H9 (cell line): ENCODE results near the gene DCTN3. TPM values are rescaled to one million over a fixed set of nuclear protein-coding genes. Genes with fewer than 3 reads are reported as not detected.
A peak's percentile ranks its signal among the peaks of the same experiment; 100 is the strongest.

ENCODE experiments used
- DNase-seq: peaks from one replicate; pipeline ENCODE4 v3.0.0-alpha.2; 2017
- H2AFZ ChIP-seq: one replicate; pipeline ENCODE4 v1.6.1; 2013; ENCODE audit warnings: mild to moderate bottlenecking, low read length, control low read depth, moderate library complexity
- H2AK5ac ChIP-seq: 2 replicates; pipeline ENCODE4 v1.6.1; 2013; ENCODE audit warnings: low read length, control low read depth, mixed read lengths; ENCODE audit not compliant: insufficient read length
- H2BK120ac ChIP-seq: one replicate; pipeline ENCODE4 v1.6.1; 2013; ENCODE audit warnings: low read depth, mild to moderate bottlenecking, low read length, control low read depth, inconsistent platforms; ENCODE audit not compliant: poor library complexity, severe bottlenecking
- H2BK12ac ChIP-seq: 2 replicates; pipeline ENCODE4 v1.6.1; 2013; ENCODE audit warnings: low read length, control low read depth, mixed read lengths, low read depth; ENCODE audit not compliant: insufficient read length
- H2BK15ac ChIP-seq: 2 replicates; pipeline ENCODE4 v1.6.1; 2013; ENCODE audit warnings: low read depth, low read length, control low read depth
- H2BK20ac ChIP-seq: one replicate; pipeline ENCODE4 v1.6.1; 2013; ENCODE audit warnings: low read depth, mild to moderate bottlenecking, low read length, control low read depth, inconsistent platforms; ENCODE audit not compliant: poor library complexity, severe bottlenecking
- H2BK5ac ChIP-seq: 2 replicates; pipeline ENCODE4 v1.6.1; 2013; ENCODE audit warnings: low read length, control low read depth, mixed read lengths; ENCODE audit not compliant: insufficient read length
- H3K14ac ChIP-seq: 2 replicates; pipeline ENCODE4 v1.6.1; 2013; ENCODE audit warnings: low read length, control low read depth; ENCODE audit not compliant: insufficient read depth
- H3K18ac ChIP-seq: 2 replicates; pipeline ENCODE4 v1.6.1; 2013; ENCODE audit warnings: low read depth, mild to moderate bottlenecking, mixed read lengths, low read length, control low read depth; ENCODE audit not compliant: insufficient read length
- H3K23ac ChIP-seq: 2 replicates; pipeline ENCODE4 v1.6.1; 2013; ENCODE audit warnings: low read length, control low read depth, mixed read lengths, low read depth; ENCODE audit not compliant: insufficient read length
- H3K23me2 ChIP-seq: 2 replicates; pipeline ENCODE4 v1.6.1; 2013; ENCODE audit warnings: low read depth, mild to moderate bottlenecking, mixed read lengths, low read length, control low read depth; ENCODE audit not compliant: insufficient read length, poor library complexity, severe bottlenecking
- H3K27ac ChIP-seq: 2 replicates; pipeline ENCODE4 v1.5.1; 2013; ENCODE audit warnings: low read length, control low read depth, mixed read lengths, low read depth; ENCODE audit not compliant: insufficient read length
- H3K27me3 ChIP-seq: 2 replicates; pipeline ENCODE4 v1.6.1; 2013; ENCODE audit warnings: low read length, control low read depth, inconsistent platforms; ENCODE audit not compliant: insufficient read depth
- H3K4ac ChIP-seq: 2 replicates; pipeline ENCODE4 v1.6.1; 2013; ENCODE audit warnings: low read depth, mild to moderate bottlenecking, control low read depth, inconsistent platforms, low read length, moderate library complexity
- H3K4me1 ChIP-seq: 2 replicates; pipeline ENCODE4 v1.6.1; 2013; ENCODE audit warnings: low read length, control low read depth, inconsistent platforms; ENCODE audit not compliant: insufficient read depth
- H3K4me2 ChIP-seq: 2 replicates; pipeline ENCODE4 v1.6.1; 2013; ENCODE audit warnings: low read length, control low read depth, mixed read lengths; ENCODE audit not compliant: insufficient read length, insufficient read depth
- H3K56ac ChIP-seq: 2 replicates; pipeline ENCODE4 v1.6.1; 2013; ENCODE audit warnings: low read depth, mild to moderate bottlenecking, mixed read lengths, low read length, control low read depth; ENCODE audit not compliant: insufficient read length
- H3K79me1 ChIP-seq: 2 replicates; pipeline ENCODE4 v1.6.1; 2013; ENCODE audit warnings: low read depth, mild to moderate bottlenecking, moderate library complexity, low read length, control low read depth, inconsistent platforms; ENCODE audit not compliant: insufficient read depth, poor library complexity, severe bottlenecking
- H3K79me2 ChIP-seq: 2 replicates; pipeline ENCODE4 v1.6.1; 2013; ENCODE audit warnings: low read length, control low read depth, inconsistent platforms; ENCODE audit not compliant: insufficient read depth
- H3K9ac ChIP-seq: 2 replicates; pipeline ENCODE4 v1.6.1; 2013; ENCODE audit warnings: low read length, control low read depth, mixed read lengths; ENCODE audit not compliant: insufficient read length; ENCODE audit errors: extremely low read depth
- H3K9me3 ChIP-seq: one replicate; pipeline ENCODE4 v1.6.1; 2013; ENCODE audit warnings: low read depth, low read length, inconsistent platforms; ENCODE audit not compliant: control insufficient read depth
- H3T11ph ChIP-seq: one replicate; pipeline ENCODE4 v1.6.1; 2013; ENCODE audit warnings: mild to moderate bottlenecking, low read length, control low read depth, inconsistent platforms
- H4K20me1 ChIP-seq: one replicate; pipeline ENCODE4 v1.6.1; 2013; ENCODE audit not compliant: control insufficient read depth, insufficient read length, insufficient read depth
- H4K5ac ChIP-seq: 2 replicates; pipeline ENCODE4 v1.6.1; 2013; ENCODE audit warnings: low read depth, mild to moderate bottlenecking, mixed read lengths, low read length, control low read depth; ENCODE audit not compliant: insufficient read length
- H4K8ac ChIP-seq: replicated peaks from 2 replicates; pipeline ENCODE4 v1.6.1; 2013; ENCODE audit warnings: low read length, control low read depth, mixed read lengths, low read depth; ENCODE audit not compliant: insufficient read length
- H4K91ac ChIP-seq: 2 replicates; pipeline ENCODE4 v1.6.1; 2013; ENCODE audit warnings: low read depth, mild to moderate bottlenecking, moderate library complexity, mixed read lengths, low read length, control low read depth; ENCODE audit not compliant: insufficient read length
- H3K27ac Mint-ChIP-seq, 3 experiments: 2 replicates in 2 of 3; 3 replicates in 1 of 3; pipeline ENCODE4 v1.8.0; 2020 to 2021; ENCODE audit warnings: mixed read lengths in 3 of 3, mild to moderate bottlenecking in 1 of 3, moderate library complexity in 1 of 3
- H3K27me3 Mint-ChIP-seq: 2 replicates; pipeline ENCODE4 v1.8.0; 2021; ENCODE audit warnings: low read depth, mild to moderate bottlenecking, moderate library complexity, mixed read lengths
- H3K36me3 Mint-ChIP-seq, 3 experiments: 2 replicates in 2 of 3; 3 replicates in 1 of 3; pipeline ENCODE4 v1.8.0; 2020 to 2021; ENCODE audit warnings: low read depth in 3 of 3, mixed read lengths in 3 of 3; ENCODE audit not compliant: insufficient read depth in 1 of 3
- H3K4me1 Mint-ChIP-seq, 2 experiments: 2 replicates each; pipeline ENCODE4 v1.8.0; 2020; ENCODE audit warnings: mixed read lengths in 2 of 2
- H3K4me3 Mint-ChIP-seq, 2 experiments: 2 replicates in 1 of 2; 3 replicates in 1 of 2; pipeline ENCODE4 v1.8.0; 2020 to 2021; ENCODE audit warnings: mild to moderate bottlenecking in 2 of 2, mixed read lengths in 2 of 2, moderate library complexity in 1 of 2
- H3K9me3 Mint-ChIP-seq, 2 experiments: 2 replicates in 1 of 2; 3 replicates in 1 of 2; pipeline ENCODE4 v1.8.0; 2020; ENCODE audit warnings: mild to moderate bottlenecking in 2 of 2, mixed read lengths in 2 of 2, moderate library complexity in 1 of 2
- CTCF ChIP-seq: fragments of 200-600 bp; sonication (generic); conservative IDR thresholded peaks from 3 replicates; pipeline ENCODE4 v1.8.0; 2021; ENCODE audit warnings: antibody characterized with exemption, mild to moderate bottlenecking
- WGBS: extraction: QIAGEN DNeasy Blood & Tissue Kit; methylation state at CpG from one replicate; pipeline ENCODE4 v1.1.7; 2013; ENCODE audit warnings: missing lambda C conversion rate, low lambda C conversion rate, mixed read lengths; ENCODE audit not compliant: insufficient read length; ENCODE audit errors: extremely low coverage; 5-methylcytosine and 5-hydroxymethylcytosine counted together
- total RNA-seq: library from RNA; stranded (reverse); gene quantifications from 2 replicates; pipeline ENCODE4 v1.2.1, GENCODE V29; 2021

The DCTN3 gene
- total RNA-seq, 1 experiment from 2014 or later: 40.0 TPM

DNA sequence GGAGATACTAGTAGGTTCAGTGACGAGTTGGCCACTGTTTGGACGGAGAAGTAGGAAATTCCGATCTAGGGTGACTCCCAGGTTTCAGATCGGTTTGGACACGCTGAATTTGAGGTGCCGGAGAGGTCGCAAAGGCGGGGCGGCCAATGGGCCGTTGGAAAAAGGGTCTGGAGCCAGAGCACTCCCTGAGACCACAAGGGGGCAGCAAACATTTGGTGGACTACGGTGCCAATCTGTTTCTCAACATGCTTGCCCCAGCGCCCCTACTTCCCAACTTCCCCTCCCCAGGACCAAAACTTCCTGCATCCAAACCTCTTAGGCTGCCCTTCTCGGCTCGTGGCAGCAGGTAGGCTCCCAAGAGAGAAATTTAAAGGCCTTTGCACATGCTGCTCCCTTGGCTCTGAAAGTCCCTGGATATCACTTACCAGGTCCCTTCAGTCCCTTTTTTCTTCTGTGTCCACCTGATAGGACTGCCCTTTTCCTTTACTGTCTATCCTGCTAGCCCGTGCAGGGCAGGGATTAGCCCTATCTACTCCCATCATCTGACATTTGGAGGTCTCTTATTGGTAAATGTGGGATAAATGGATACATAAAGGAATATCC lies 7.4 kb downstream of the DCTN3 start:
- Histone ChIP-seq H2BK12ac (no peak overlapping the region), H3K23ac (no peak overlapping the region), H3K18ac (peak overlapping the region; percentile 48), H4K5ac (no peak overlapping the region), H3K4me2 (peak overlapping the region; percentile 86), H4K8ac (no peak overlapping the region), H4K20me1 (no peaks in the 10 kb centered on the region), H3K56ac (no peak overlapping the region), H2BK5ac (no peak overlapping the region), H3K27me3 (no peaks in the 10 kb centered on the region), H3K23me2 (peaks cover 14% of the 10 kb centered on the region), H3K79me2 (no peaks in the 10 kb centered on the region), H2AK5ac (no peak overlapping the region), H3K9me3 (no peaks in the 10 kb centered on the region), H3T11ph (no peak overlapping the region), H2AFZ (no peak overlapping the region), H4K91ac (no peak overlapping the region), H2BK120ac (no peak overlapping the region), H2BK20ac (no peak overlapping the region), H3K14ac (no peak overlapping the region), H3K4me1 (no peaks in the 10 kb centered on the region; the same call in 1 of the 2 replicates), H2BK15ac (no peak overlapping the region), H3K9ac (peak overlapping the region; percentile 30), H3K79me1 (no peaks in the 10 kb centered on the region), H3K4ac (no peak overlapping the region), H3K27ac (no peak overlapping the region)
- no peaks in the 10 kb centered on the region for H3K9me3 Mint-ChIP-seq
- WGBS: no CpG with 5 or more reads among the region's 15 CpGs
- peak overlapping the region in 1 of 3 experiments; percentile 61; a peak in 2 of 7 replicates for H3K27ac Mint-ChIP-seq
- H3K27me3 Mint-ChIP-seq: peaks cover 2% of the 10 kb centered on the region
- peak; percentile 86 for DNase-seq
- H3K4me1 Mint-ChIP-seq: peaks cover 7 to 20% of the 10 kb centered on the region in 2 experiments
- H3K36me3 Mint-ChIP-seq: 0 out of 7 replicates have a peak, but pooled peaks cover 0 to 1% (median 0%) of the 10 kb centered on the region in 3 experiments
- peak; percentile 92 for TF ChIP-seq CTCF
- H3K4me3 Mint-ChIP-seq: peak overlapping the region; percentile 88 to 95
